CD14-positive monocyte (primary cell): ENCODE data around the gene UTP25. TPM values are rescaled to one million over a fixed set of nuclear protein-coding genes. Genes with fewer than 3 reads are reported as not detected.
A peak's percentile ranks its signal among the peaks of the same experiment; 100 is the strongest.

Source experiments
- DNase-seq, 3 donors: peaks; one replicate each; pipeline ENCODE4 v3.0.0-alpha.2; 2011 to 2022
- H2AFZ ChIP-seq: 2 replicates; pipeline ENCODE4 v1.6.0; 2012; ENCODE audit warnings: mild to moderate bottlenecking, low read depth, low read length, inconsistent platforms; ENCODE audit not compliant: insufficient read depth, poor library complexity, severe bottlenecking
- H3K27ac ChIP-seq, 2 donors: 1 replicate in 1 of 2; 2 replicates in 1 of 2; pipeline ENCODE4 v1.5.1; 2012 to 2013; ENCODE audit warnings: low read length in 2 of 2, control low read depth in 1 of 2, inconsistent platforms in 1 of 2, low read depth in 1 of 2, mild to moderate bottlenecking in 1 of 2
- H3K27me3 ChIP-seq, 2 donors: one replicate each; pipeline versions ENCODE4 v1.6.0 to v1.6.1; 2011 to 2013; ENCODE audit warnings: low read length in 2 of 2; ENCODE audit not compliant: control insufficient read depth in 2 of 2, insufficient read depth in 2 of 2
- H3K36me3 ChIP-seq, 2 donors: replicated peaks in 1 of 2; 1 replicate in 1 of 2; 2 replicates in 1 of 2; pipeline versions ENCODE4 v1.5.1 to v1.6.1; 2012 to 2013; ENCODE audit warnings: low read length in 2 of 2, control low read depth in 1 of 2, inconsistent platforms in 1 of 2, mild to moderate bottlenecking in 1 of 2; ENCODE audit not compliant: insufficient read depth in 2 of 2, control insufficient read depth in 1 of 2
- H3K4me1 ChIP-seq, 2 donors: 1 replicate in 1 of 2; 2 replicates in 1 of 2; pipeline versions ENCODE4 v1.5.1 to v1.6.1; 2012 to 2013; ENCODE audit warnings: low read length in 2 of 2, control low read depth in 1 of 2, inconsistent platforms in 1 of 2, mild to moderate bottlenecking in 1 of 2, moderate library complexity in 1 of 2; ENCODE audit not compliant: insufficient read depth in 2 of 2, control insufficient read depth in 1 of 2
- H3K4me2 ChIP-seq: replicated peaks from 2 replicates; pipeline ENCODE3; 2012; ENCODE audit warnings: low read length, moderate library complexity, mild to moderate bottlenecking; ENCODE audit not compliant: poor library complexity, severe bottlenecking; ENCODE audit errors: extremely low read depth
- H3K4me3 ChIP-seq, 3 experiments: fragments of 200-600 bp in 1 of 3; sonication (generic) in 1 of 3; replicated peaks in 1 of 3; 1 replicate in 2 of 3; 2 replicates in 1 of 3; pipeline ENCODE4 v1.5.1; 2011 to 2013; ENCODE audit warnings: low read length in 3 of 3, mild to moderate bottlenecking in 3 of 3, control low read depth in 2 of 3, low read depth in 2 of 3, inconsistent platforms in 1 of 3, moderate library complexity in 1 of 3
- H3K79me2 ChIP-seq: 2 replicates; pipeline ENCODE4 v1.6.0; 2012; ENCODE audit warnings: mild to moderate bottlenecking, control low read depth, inconsistent platforms, low read length, moderate library complexity; ENCODE audit not compliant: insufficient read depth
- H3K9ac ChIP-seq: 2 replicates; pipeline ENCODE4 v1.6.0; 2017; ENCODE audit warnings: low read length, mild to moderate bottlenecking; ENCODE audit not compliant: insufficient read depth, poor library complexity, severe bottlenecking
- H3K9me3 ChIP-seq, 2 donors: replicated peaks in 1 of 2; 1 replicate in 1 of 2; 2 replicates in 1 of 2; pipeline versions ENCODE4 v1.5.1 to v1.6.1; 2012 to 2013; ENCODE audit warnings: low read length in 2 of 2, control low read depth in 1 of 2; ENCODE audit not compliant: control insufficient read depth in 1 of 2, insufficient read depth in 1 of 2
- H4K20me1 ChIP-seq: 2 replicates; pipeline ENCODE4 v1.6.0; 2012; ENCODE audit warnings: mild to moderate bottlenecking, low read length, control low read depth, moderate library complexity; ENCODE audit not compliant: insufficient read depth
- H3K27ac Mint-ChIP-seq, 7 donors: one replicate each; pipeline ENCODE4 v1.8.0; 2020; ENCODE audit warnings: mild to moderate bottlenecking in 7 of 7, mixed read lengths in 7 of 7, moderate library complexity in 6 of 7, inconsistent platforms in 2 of 7
- H3K27me3 Mint-ChIP-seq, 3 donors: one replicate each; pipeline ENCODE4 v1.8.0; 2021 to 2022; ENCODE audit warnings: low read depth in 3 of 3, mild to moderate bottlenecking in 3 of 3, mixed read lengths in 3 of 3, moderate library complexity in 3 of 3, inconsistent platforms in 1 of 3
- H3K36me3 Mint-ChIP-seq, 2 donors: one replicate each; pipeline ENCODE4 v1.8.0; 2020; ENCODE audit warnings: mixed read lengths in 2 of 2, inconsistent platforms in 1 of 2, mild to moderate bottlenecking in 1 of 2
- H3K4me1 Mint-ChIP-seq: one replicate; pipeline ENCODE4 v1.8.0; 2020; ENCODE audit warnings: mild to moderate bottlenecking, mixed read lengths
- H3K4me3 Mint-ChIP-seq, 2 donors: one replicate each; pipeline ENCODE4 v1.8.0; 2020; ENCODE audit warnings: mild to moderate bottlenecking in 2 of 2, mixed read lengths in 2 of 2, moderate library complexity in 1 of 2
- H3K9me3 Mint-ChIP-seq, 7 donors: one replicate each; pipeline ENCODE4 v1.8.0; 2020 to 2022; ENCODE audit warnings: mixed read lengths in 7 of 7, mild to moderate bottlenecking in 6 of 7, moderate library complexity in 6 of 7, inconsistent platforms in 2 of 7
- WGBS: methylation state at CpG from one replicate; pipeline ENCODE4 v1.1.5; 2013; ENCODE audit warnings: missing lambda C conversion rate; ENCODE audit not compliant: insufficient coverage; 5-methylcytosine and 5-hydroxymethylcytosine counted together
- intact Hi-C, 2 donors: fragments of 100-400 bp; cut with micrococcal nuclease; formaldehyde crosslinking; loops; one replicate each; pipeline versions ENCODE4 v1.15.0 to v1.15.1; 2023
- polyA plus RNA-seq, 3 donors: library from polyadenylated mRNA; depleted of rRNA in 1 of 3; unstranded in 2 of 3; stranded (reverse) in 1 of 3; fragments of 300-500 nt in 2 of 3; fragments of >200 nt in 1 of 3; fragmentation: Illumina TruSeq in 2 of 3; gene quantifications; 1 replicate in 2 of 3; 2 replicates in 1 of 3; pipeline ENCODE4 v1.2.3, GENCODE V29; 2012 to 2021
- TF ChIP-seq, protein P1 (sequence below): fragments of 200-600 bp; IDR thresholded peaks from one replicate; pipeline ENCODE4 v1.8.0; 2022; ENCODE audit warnings: antibody characterized with exemption, mild to moderate bottlenecking

UTP25 gene
- polyA plus RNA-seq, 3 donors = 0.98 to 1.4 (median 1.1) TPM

GRCh38 chr1:209855006-209855405 lies 27.2 kb downstream of the UTP25 start:
- Histone ChIP-seq H4K20me1 (no peaks in the 10 kb centered on the region), H3K9me3 (peaks cover 0 to 4% of the 10 kb centered on the region in 2 donors), H3K4me1 (peaks cover 0 to 7% of the 10 kb centered on the region in 2 donors), H2AFZ (no peak overlapping the region), H3K4me2 (no peak overlapping the region), H3K4me3 (no peak overlapping the region), H3K27me3 (no peaks in the 10 kb centered on the region), H3K27ac (no peak overlapping the region), H3K79me2 (no peaks in the 10 kb centered on the region), H3K36me3 (peaks cover 41 to 44% of the 10 kb centered on the region in 2 donors), H3K9ac (no peak overlapping the region)
- Mint-ChIP-seq H3K9me3 (peaks cover 0 to 8% (median 4%) of the 10 kb centered on the region in 7 donors), H3K36me3 (peaks cover 39 to 44% of the 10 kb centered on the region in 2 donors), H3K4me3 (peak overlapping the region in 1 of 2 donors; percentile 9), H3K27me3 (no peaks in the 10 kb centered on the region), H3K27ac (peak overlapping the region in 3 of 7 donors; percentile 19 to 73 (median 47)), H3K4me1 (peaks cover 10% of the 10 kb centered on the region)
- TF ChIP-seq, protein P1, sequence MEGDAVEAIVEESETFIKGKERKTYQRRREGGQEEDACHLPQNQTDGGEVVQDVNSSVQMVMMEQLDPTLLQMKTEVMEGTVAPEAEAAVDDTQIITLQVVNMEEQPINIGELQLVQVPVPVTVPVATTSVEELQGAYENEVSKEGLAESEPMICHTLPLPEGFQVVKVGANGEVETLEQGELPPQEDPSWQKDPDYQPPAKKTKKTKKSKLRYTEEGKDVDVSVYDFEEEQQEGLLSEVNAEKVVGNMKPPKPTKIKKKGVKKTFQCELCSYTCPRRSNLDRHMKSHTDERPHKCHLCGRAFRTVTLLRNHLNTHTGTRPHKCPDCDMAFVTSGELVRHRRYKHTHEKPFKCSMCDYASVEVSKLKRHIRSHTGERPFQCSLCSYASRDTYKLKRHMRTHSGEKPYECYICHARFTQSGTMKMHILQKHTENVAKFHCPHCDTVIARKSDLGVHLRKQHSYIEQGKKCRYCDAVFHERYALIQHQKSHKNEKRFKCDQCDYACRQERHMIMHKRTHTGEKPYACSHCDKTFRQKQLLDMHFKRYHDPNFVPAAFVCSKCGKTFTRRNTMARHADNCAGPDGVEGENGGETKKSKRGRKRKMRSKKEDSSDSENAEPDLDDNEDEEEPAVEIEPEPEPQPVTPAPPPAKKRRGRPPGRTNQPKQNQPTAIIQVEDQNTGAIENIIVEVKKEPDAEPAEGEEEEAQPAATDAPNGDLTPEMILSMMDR = no peak
- intact Hi-C loops = no loop called here
- WGBS = 15% methylated on average over 5 of the region's 8 CpGs
- DNase-seq = peak in 1 of 3 donors; percentile 5

DNA sequence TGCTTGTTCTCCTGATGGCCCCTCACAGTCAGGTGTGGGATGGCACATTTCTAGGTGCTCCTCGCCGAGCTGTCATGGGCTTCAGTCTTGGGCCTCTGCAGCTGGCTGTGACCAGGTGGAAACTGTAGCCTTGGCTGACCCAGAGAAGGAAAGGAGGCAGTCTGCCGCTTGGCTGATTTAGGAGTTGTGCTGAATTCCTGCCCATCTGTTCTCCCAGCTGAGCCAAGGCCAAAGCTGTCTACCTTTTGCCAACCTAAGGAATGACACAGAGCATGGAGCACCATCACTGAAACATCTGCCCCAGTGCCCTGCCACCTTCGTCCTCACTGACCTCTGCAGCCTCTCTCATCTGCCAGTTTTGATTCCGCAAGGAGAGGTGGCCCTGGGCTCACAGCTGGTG lies 27.9 kb downstream of the UTP25 start:
- Mint-ChIP-seq H3K27ac (peak overlapping the region in 1 of 7 donors; percentile 10), H3K4me3 (no peak overlapping the region), H3K27me3 (no peaks in the 10 kb centered on the region), H3K4me1 (peaks cover 10% of the 10 kb centered on the region), H3K36me3 (peaks cover 34 to 38% of the 10 kb centered on the region in 2 donors), H3K9me3 (peaks cover 0 to 8% (median 4%) of the 10 kb centered on the region in 7 donors)
- Histone ChIP-seq H3K9ac (no peak overlapping the region), H4K20me1 (no peaks in the 10 kb centered on the region), H3K79me2 (no peaks in the 10 kb centered on the region), H2AFZ (no peak overlapping the region), H3K9me3 (peaks cover 0 to 4% of the 10 kb centered on the region in 2 donors), H3K4me3 (no peak overlapping the region), H3K4me1 (peaks cover 0 to 7% of the 10 kb centered on the region in 2 donors), H3K27me3 (no peaks in the 10 kb centered on the region), H3K36me3 (peaks cover 35 to 38% of the 10 kb centered on the region in 2 donors), H3K4me2 (no peak overlapping the region), H3K27ac (no peak overlapping the region)
- intact Hi-C loops = no loop called here
- TF ChIP-seq, protein P1 = no peak
- 95% methylated on average over 5 of the region's 5 CpGs for WGBS
- no peak for DNase-seq
